PC-3 (cell line): Measurements from ENCODE around the gene TREML1.

ENCODE experiments used
- CTCF ChIP-seq: fragments of 300-600 bp; sonication (generic); conservative IDR thresholded peaks from 2 replicates; pipeline ENCODE4 v1.5.1; 2017; ENCODE audit warnings: antibody characterized with exemption, low read depth, mild to moderate bottlenecking, low read length
- EZH2 ChIP-seq: fragments of 300-600 bp; sonication (generic); IDR thresholded peaks from one replicate; pipeline ENCODE4 v1.6.1; 2017; ENCODE audit warnings: antibody characterized with exemption, mild to moderate bottlenecking, low read length; ENCODE audit not compliant: unreplicated experiment
- EZH2phosphoT487 ChIP-seq: fragments of 300-600 bp; sonication (generic); IDR thresholded peaks from 2 replicates; pipeline ENCODE4 v1.6.1; 2018; ENCODE audit warnings: mild to moderate bottlenecking, antibody characterized with exemption, low read length, borderline replicate concordance

GRCh38 chr6:41156001-41156400 lies 1.9 kb upstream of the TREML1 start:
- TF ChIP-seq CTCF (no peak), EZH2 (no peak), EZH2phosphoT487 (no peak)
